Measurements from ENCODE around the gene SYCN. TPM values are rescaled to one million over a fixed set of nuclear protein-coding genes. Genes with fewer than 3 reads are reported as not detected.

SYCN gene
- total RNA-seq, 1 donor from 2014 or later, result not detected

GRCh38 chr19:39194832-39195542, 9.1 kb downstream of the SYCN start:
- DNase-seq (ENCODE audit: low spot score), result no peak

- DNase-seq (ENCODE audit: low spot score), result no peak
Measured at GRCh38 chr19:39193803-39194202, 10.3 kb downstream of the SYCN start.

GRCh38 chr19:39192846-39193245, 11.2 kb downstream of the SYCN start:
- DNase-seq (ENCODE audit: low spot score), result no peak

GRCh38 chr19:39190768-39191167, 13.3 kb downstream of the SYCN start:
- DNase-seq (ENCODE audit: low spot score), result no peak

- DNase-seq (ENCODE audit: low spot score), result no peak
Measured at GRCh38 chr19:39188960-39189359, 15.1 kb downstream of the SYCN start.

- no peak for DNase-seq (ENCODE audit: low spot score)
Measured at GRCh38 chr19:39187552-39187943, 16.5 kb downstream of the SYCN start.

- DNase-seq (ENCODE audit: low spot score), result no peak
Measured at GRCh38 chr19:39186391-39186790, 17.7 kb downstream of the SYCN start.

GRCh38 chr19:39183104-39183503, 21.0 kb downstream of the SYCN start:
- no peak for DNase-seq (ENCODE audit: low spot score)

GRCh38 chr19:39182174-39182505, 21.9 kb downstream of the SYCN start:
- no peak for DNase-seq (ENCODE audit: low spot score)

GRCh38 chr19:39181500-39182173, 22.4 kb downstream of the SYCN start:
- DNase-seq (ENCODE audit: low spot score), result no peak

GRCh38 chr19:39180749-39181148, 23.3 kb downstream of the SYCN start:
- DNase-seq (ENCODE audit: low spot score), result no peak

GRCh38 chr19:39179754-39180153, 24.3 kb downstream of the SYCN start:
- DNase-seq (ENCODE audit: low spot score), result no peak

GRCh38 chr19:39178296-39179006, 25.6 kb downstream of the SYCN start:
- DNase-seq (ENCODE audit: low spot score), result no peak

GRCh38 chr19:39177736-39178135, 26.3 kb downstream of the SYCN start:
- DNase-seq (ENCODE audit: low spot score), result no peak

GRCh38 chr19:39177110-39177699, 26.9 kb downstream of the SYCN start:
- DNase-seq (ENCODE audit: low spot score), result no peak

- no peak for DNase-seq (ENCODE audit: low spot score)
Measured at GRCh38 chr19:39175564-39175963, 28.5 kb downstream of the SYCN start.

- DNase-seq (ENCODE audit: low spot score), result no peak
Measured at GRCh38 chr19:39174558-39175544, 29.2 kb downstream of the SYCN start.

- no peak for DNase-seq (ENCODE audit: low spot score)
Measured at GRCh38 chr19:39174142-39174541, 29.9 kb downstream of the SYCN start.

- no peak for DNase-seq (ENCODE audit: low spot score)
Measured at GRCh38 chr19:39173502-39173991, 30.5 kb downstream of the SYCN start.

- no peak for DNase-seq (ENCODE audit: low spot score)
Measured at GRCh38 chr19:39172700-39173501, 31.2 kb downstream of the SYCN start.
